ENCODE results near the gene KRTDAP. TPM values are rescaled to one million over a fixed set of nuclear protein-coding genes. Genes with fewer than 3 reads are reported as not detected.

KRTDAP gene
- not detected for total RNA-seq
- polyA plus RNA-seq (ENCODE audit: insufficient read depth, low read depth, low replicate concordance): not detected
- long read RNA-seq, donor 1: 0 reads
- long read RNA-seq, donor 2, partial matches to known transcripts: 0 of 2 reads
- long read RNA-seq, donor 2, other reads (novel, unspliced or antisense): 0 of 2 reads
- long read RNA-seq, donor 3: 0 reads
- long read RNA-seq, donor 4: 0 reads
- long read RNA-seq, donor 5: 0 reads
- long read RNA-seq, donor 6: 0 reads
- long read RNA-seq, donor 7: 0 reads
- long read RNA-seq, donor 8: 0 reads
- long read RNA-seq, donor 9: 0 reads
- long read RNA-seq, donor 10: 0 reads

GRCh38 chr19:35490364-35490763 lies at the start of gene KRTDAP:
Gene KRTDAP (minus strand): TSS chr19:35490464. CDS start chr19:35490442, 22 bp downstream.
- no peak for FAIRE-seq
- Histone ChIP-seq H3K4me3 (ENCODE audit: low read length in 3 of 3) (no peak within 1 kb of the TSS), H3K27me3 (ENCODE audit: control insufficient read depth, insufficient read depth, low read length) (peaks cover 2% of the 10 kb centered on the region), H3K9ac (ENCODE audit: low read length in 3 of 3) (no peak within 1 kb of the TSS), H3K27ac (ENCODE audit: low read depth in 2 of 2, low read length in 2 of 2) (no peak within 1 kb of the TSS), H3K9me3 (ENCODE audit: control insufficient read depth in 2 of 3, insufficient read depth in 1 of 3, low read length in 3 of 3) (no peaks in the 10 kb centered on the region), H3K4me1 (ENCODE audit: control insufficient read depth in 2 of 3, insufficient read depth in 2 of 3, low read depth in 1 of 3, low read length in 3 of 3) (peaks cover 0 to 3% (median 0%) of the 10 kb centered on the region in 3 donors), H3K36me3 (ENCODE audit: control insufficient read depth in 2 of 3, insufficient read depth in 3 of 3, low read length in 3 of 3) (no peaks in the 10 kb centered on the region)
- no peak for DNase-seq
- TF ChIP-seq, protein P1, sequence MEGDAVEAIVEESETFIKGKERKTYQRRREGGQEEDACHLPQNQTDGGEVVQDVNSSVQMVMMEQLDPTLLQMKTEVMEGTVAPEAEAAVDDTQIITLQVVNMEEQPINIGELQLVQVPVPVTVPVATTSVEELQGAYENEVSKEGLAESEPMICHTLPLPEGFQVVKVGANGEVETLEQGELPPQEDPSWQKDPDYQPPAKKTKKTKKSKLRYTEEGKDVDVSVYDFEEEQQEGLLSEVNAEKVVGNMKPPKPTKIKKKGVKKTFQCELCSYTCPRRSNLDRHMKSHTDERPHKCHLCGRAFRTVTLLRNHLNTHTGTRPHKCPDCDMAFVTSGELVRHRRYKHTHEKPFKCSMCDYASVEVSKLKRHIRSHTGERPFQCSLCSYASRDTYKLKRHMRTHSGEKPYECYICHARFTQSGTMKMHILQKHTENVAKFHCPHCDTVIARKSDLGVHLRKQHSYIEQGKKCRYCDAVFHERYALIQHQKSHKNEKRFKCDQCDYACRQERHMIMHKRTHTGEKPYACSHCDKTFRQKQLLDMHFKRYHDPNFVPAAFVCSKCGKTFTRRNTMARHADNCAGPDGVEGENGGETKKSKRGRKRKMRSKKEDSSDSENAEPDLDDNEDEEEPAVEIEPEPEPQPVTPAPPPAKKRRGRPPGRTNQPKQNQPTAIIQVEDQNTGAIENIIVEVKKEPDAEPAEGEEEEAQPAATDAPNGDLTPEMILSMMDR (IDR thresholded peaks at IDR 0.05; ENCODE audit: borderline replicate concordance, extremely low read depth, insufficient read depth): no peak
- intact Hi-C loops (cut with DNase I): no loop called here

DNA sequence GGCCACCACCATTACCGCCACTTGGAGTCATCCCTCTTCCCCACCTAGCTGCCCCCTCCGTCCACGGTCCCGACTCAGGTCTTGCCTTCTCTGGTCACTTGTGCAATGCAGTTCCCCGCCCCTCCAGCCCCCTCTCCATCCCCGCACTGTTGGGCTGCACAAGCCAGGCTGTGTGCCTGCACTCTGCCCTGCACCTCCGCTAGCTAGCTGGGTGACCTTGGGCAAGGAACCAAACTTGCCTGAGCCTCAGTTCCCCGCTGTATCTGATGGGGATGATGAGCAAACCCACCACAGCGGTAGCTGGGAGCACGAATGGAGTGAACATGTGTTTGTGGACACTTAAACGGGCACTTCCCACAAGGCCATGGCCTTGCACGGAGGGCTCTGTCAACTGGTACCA lies 49.6 kb upstream of the KRTDAP start:
- H3K27me3 ChIP-seq (ENCODE audit: control insufficient read depth, insufficient read depth, low read length): no peaks in the 10 kb centered on the region
- TF ChIP-seq, protein P1 (IDR thresholded peaks at IDR 0.05; ENCODE audit: borderline replicate concordance, extremely low read depth, insufficient read depth): no peak
- no peak overlapping the region for H3K4me3 ChIP-seq (ENCODE audit: low read length in 3 of 3)
- H3K9ac ChIP-seq (ENCODE audit: low read length in 3 of 3): no peak overlapping the region
- peaks cover 0 to 7% (median 6%) of the 10 kb centered on the region in 3 donors for H3K4me1 ChIP-seq (ENCODE audit: control insufficient read depth in 2 of 3, insufficient read depth in 2 of 3, low read depth in 1 of 3, low read length in 3 of 3)
- H3K27ac ChIP-seq (ENCODE audit: low read depth in 2 of 2, low read length in 2 of 2): no peak overlapping the region
- no peaks in the 10 kb centered on the region for H3K9me3 ChIP-seq (ENCODE audit: control insufficient read depth in 2 of 3, insufficient read depth in 1 of 3, low read length in 3 of 3)
- intact Hi-C loops (cut with DNase I): no loop called here
- DNase-seq (peak in 1 of 5 donors; percentile 67), FAIRE-seq (no peak)
- no peaks in the 10 kb centered on the region for H3K36me3 ChIP-seq (ENCODE audit: control insufficient read depth in 2 of 3, insufficient read depth in 3 of 3, low read length in 3 of 3)

GRCh38 chr19:35539314-35539713 lies 49.0 kb upstream of the KRTDAP start:
- no peak for DNase-seq
- Histone ChIP-seq H3K4me1 (ENCODE audit: control insufficient read depth in 2 of 3, insufficient read depth in 2 of 3, low read depth in 1 of 3, low read length in 3 of 3) (peaks cover 0 to 4% (median under 1%) of the 10 kb centered on the region in 3 donors), H3K9me3 (ENCODE audit: control insufficient read depth in 2 of 3, insufficient read depth in 1 of 3, low read length in 3 of 3) (no peaks in the 10 kb centered on the region), H3K4me3 (ENCODE audit: low read length in 3 of 3) (no peak overlapping the region), H3K36me3 (ENCODE audit: control insufficient read depth in 2 of 3, insufficient read depth in 3 of 3, low read length in 3 of 3) (no peaks in the 10 kb centered on the region), H3K27me3 (ENCODE audit: control insufficient read depth, insufficient read depth, low read length) (no peaks in the 10 kb centered on the region), H3K9ac (ENCODE audit: low read length in 3 of 3) (no peak overlapping the region), H3K27ac (ENCODE audit: low read depth in 2 of 2, low read length in 2 of 2) (no peak overlapping the region)
- FAIRE-seq: no peak
- intact Hi-C loops (cut with DNase I): no loop called here
- TF ChIP-seq, protein P1 (IDR thresholded peaks at IDR 0.05; ENCODE audit: borderline replicate concordance, extremely low read depth, insufficient read depth): no peak
